Amniotic stem cell (primary cell): ENCODE data around the gene SORCS2.

ENCODE experiments used
- DNase-seq: peaks from one replicate; lab custom pipeline; 2025; lab: John Stamatoyannopoulos, UW

The SORCS2 gene

DNA sequence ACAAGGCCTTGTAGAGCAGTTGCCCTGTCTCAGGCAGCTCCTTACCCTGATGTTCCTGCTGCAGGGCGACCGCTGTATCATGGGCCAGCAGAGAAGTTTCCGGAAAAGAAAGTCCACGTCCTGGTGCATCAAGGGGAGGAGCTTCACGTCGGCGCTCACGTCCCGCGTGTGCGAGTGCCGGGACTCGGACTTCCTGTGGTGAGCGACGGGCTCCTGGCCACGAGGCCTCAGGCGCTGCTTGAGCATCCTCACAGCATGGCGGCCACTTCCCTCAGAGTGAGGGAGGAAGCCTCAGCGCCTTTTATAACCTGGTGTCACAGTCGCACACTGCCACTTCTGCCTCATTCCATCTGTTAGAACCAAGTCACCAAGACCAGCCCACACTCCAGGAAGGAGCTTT lies 521.8 kb downstream of the SORCS2 start:
- DNase-seq, result no peak

DNA sequence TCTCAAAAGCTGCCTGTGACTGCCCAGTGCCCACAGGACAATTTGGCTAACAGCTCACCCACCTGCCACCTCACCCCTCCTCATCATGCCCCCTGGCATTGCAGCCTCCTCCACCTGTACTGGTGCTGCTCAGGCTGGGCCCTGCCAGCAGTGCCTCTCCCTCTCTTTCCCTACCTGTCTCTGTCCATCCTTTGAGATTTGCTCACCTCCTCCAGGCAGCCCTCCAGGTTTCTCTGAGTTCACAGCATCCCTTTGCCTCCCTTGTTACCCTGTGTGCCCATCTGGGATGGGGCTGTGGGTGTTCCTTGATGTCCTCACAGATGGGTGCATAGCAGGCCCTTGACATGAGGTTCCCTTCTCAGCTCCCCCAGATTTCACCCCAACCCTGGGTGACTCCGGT lies 522.4 kb downstream of the SORCS2 start:
- DNase-seq, result no peak

DNA sequence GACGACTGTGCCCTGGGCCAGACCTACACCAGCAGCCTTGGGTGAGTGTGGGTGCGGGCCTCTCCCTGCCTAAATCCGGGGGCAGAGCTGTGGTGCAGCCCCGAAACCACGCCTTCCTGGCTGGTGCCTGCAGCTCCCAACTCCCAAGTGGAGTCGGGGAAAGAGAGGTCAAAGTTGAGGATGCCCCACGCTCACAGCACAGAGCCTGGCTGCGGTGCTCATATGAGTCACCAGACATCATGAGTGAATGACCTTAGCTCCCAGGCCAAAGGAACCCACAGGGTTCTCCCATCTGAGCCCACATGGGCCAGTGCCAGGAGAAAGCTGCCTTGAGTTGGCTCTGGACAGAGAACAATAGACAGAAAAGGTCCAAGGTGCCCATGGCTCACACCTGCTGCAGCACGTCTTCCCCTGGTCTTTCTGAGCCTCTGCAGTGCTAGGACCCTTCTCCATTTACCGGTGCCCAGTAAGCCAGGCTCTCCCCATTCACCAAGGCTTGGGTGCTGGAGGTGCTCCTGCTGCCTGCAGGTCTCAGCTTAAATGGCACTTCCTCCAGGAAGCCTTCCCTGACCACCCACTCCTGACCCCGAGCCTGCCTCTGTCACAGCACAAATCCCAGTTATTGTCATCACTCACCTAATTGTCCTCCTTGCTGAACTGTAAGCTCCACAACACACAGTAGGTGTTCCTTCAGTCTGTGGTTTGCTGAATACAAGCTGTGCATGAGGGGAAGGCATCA lies 523.1 kb downstream of the SORCS2 start:
- no peak for DNase-seq

DNA sequence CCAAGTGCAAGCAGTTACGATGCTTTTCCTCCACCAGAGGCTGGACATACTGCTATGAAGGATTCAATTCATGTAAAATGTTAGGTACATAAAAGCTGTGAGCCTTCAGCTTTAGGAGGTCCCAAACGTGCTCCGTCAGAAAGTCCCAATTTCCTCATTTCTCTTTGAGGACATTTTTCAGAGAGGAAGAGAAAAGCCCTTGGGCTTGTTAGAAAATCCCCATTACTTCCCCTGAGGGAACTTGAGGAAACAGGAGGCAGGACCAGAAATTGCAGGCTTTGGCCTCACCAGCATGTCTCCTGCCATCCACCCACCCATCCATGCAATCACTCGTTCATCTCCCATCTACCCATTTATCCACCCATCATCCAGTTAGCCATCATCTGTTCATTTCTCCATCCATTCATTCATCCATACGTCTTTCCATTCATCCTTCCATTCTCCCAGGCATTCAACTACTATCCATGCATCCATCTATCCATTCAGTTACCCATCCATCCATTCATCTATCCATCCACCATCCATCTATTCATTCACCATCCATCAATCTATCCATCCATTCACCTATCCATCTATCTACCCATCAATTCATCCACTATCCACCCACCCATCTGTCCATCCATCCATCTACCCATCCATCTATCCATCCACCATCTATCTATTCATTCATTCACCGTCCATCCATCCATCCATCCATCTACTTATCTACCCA lies 523.8 kb downstream of the SORCS2 start:
- no peak for DNase-seq

DNA sequence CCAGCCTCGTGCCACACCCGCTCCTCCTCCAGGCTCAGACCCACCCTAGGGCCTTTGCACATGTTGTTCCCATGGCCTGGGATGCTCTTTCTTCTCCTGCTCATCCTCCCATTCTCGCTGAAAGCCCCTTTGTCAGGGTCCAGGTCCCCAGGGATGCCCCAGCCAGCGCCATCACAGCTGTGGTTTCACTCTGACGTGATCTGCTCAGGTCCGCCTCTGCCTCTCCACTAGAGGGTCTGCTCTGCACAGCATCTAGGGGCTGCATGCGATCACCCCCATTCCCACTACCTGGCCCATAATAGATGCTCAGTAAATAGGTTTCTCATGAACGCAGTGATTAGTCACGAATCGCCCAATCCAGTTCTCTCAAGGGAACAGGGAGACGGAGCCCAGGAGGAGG lies 524.8 kb downstream of the SORCS2 start:
- no peak for DNase-seq

DNA sequence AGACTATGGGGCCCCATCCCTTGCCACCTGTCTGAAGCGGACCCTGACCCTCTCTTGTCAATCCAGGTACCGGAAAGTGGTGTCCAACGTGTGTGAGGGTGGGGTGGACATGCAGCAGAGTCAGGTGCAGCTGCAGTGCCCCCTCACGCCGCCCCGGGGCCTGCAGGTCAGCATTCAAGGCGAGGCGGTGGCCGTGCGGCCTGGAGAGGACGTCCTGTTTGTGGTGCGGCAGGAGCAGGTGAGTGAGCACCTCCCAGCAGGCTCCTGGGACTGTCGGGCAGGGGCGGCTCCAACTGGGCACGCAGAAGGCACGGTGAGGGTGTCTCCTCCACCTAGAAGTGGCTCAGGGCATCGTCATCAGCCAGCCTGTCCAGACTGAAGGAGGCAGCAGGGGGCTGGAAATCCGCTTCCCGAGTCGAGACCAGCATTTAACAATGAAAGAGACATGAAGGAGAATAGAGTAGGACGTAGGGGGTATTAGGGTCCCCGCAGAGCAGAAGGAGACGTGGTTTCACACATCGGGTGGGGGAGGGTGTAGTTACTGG lies 525.7 kb downstream of the SORCS2 start:
- DNase-seq, result no peak

DNA sequence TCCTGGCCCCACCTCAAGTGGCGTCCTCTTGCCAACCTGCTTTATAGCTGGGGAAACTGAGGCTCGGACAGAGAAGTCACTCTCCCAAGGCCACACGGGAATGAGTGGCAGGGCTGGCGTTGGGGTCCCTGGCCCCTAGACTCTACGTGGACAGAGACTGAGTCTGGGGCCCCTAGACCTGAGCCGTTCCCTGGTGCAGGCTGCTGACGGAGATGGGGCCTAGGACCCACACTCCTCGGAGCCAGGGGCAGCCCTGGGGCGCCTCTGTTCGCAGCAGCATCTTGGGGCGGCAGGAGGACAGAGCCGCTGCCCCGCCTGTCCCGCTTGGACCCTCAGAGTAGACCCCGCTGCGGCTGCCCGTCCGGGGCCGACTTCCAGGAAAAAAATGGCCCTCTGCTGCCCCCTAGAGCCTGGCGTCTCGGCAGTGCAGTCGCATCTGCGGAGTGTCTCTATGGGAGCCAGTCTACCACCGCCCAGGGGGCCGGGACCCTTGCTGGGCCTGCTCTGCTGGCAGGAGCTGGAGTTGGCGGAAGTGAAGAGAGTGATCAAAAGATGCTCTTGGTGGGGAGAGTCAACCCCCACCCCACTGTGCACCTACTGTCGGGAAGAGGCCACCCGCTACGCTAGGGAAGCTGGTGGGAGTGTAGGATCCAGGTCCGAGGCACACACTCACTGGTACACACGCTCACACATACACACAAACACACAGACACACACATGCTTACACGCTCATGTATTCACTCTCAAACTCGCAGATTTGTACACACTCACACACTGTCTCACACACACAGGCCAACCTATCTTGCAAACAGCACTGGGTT lies 527.2 kb downstream of the SORCS2 start:
- no peak for DNase-seq

DNA sequence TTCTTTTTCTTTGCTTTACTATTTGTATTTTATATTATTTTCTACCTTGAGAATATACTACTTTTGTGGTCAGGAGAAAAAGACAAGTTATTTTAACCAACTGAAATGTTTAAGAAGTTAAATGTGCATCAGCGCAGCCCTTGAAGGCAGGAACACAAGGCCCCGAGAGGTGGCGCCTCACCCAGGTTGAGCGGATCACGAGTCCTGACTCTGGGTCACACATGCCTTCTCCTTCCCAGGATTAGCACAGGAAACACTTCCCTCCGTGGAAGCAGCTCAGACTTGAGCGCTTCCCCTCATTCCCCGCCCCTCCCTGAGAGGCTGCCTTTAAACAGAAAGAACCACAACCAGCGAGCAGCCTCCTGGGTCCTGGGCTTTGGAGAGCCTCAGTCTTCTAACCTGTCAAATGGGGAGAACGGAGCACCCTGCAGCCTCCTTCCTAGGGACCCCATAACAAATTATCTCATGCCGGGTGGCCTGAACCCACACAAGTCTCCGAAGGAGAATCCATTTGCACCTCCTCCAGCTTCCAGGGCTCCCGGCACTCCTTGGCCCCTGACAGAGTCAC lies 529.7 kb downstream of the SORCS2 start:
- DNase-seq, result no peak

DNA sequence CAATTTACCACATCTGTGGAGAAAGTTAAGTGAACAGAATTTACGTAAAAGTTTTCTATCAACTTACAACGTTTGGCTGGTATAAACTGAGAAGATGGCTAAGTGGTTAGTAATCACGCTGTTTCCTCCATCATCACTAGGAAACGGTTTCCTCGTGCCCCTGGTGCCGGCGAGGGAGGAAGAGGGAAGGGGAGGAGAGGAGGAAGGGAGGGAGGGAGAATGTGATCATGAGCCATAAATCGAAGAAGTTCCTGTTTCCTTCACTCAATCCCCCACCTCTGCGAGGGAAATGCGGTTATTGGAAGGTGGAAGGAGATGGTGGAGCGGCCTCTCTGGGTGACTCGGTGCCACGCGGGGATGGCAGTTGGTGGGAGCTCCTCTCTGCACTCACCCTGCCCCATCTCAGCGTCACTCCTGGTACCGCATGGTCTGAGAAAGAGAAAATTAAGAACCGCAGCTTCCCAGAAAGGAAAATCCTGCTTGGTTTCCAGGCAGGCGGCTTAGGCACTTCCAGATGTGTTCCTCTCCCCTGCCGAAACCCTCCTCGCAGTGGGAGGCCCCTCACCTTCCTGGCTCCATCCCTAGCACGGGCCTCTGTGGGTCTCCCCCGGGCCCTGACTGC lies 530.5 kb downstream of the SORCS2 start:
- DNase-seq, result no peak

DNA sequence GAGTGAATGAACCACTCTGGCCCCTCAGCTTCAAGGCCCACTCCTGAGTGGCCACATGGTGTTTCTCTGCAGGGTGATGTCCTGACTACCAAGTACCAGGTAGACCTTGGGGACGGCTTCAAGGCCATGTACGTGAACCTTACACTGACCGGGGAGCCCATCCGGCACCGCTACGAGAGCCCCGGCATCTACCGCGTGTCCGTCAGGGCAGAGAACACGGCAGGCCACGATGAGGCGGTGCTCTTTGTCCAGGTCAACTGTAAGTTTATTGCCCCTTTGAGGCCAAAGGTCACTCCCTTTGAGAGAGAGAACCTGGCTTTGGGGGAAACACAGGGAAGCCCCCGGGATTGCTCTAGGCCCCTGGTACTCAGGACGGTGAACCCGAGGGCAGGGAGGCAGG lies 531.3 kb downstream of the SORCS2 start:
- DNase-seq, result no peak

DNA sequence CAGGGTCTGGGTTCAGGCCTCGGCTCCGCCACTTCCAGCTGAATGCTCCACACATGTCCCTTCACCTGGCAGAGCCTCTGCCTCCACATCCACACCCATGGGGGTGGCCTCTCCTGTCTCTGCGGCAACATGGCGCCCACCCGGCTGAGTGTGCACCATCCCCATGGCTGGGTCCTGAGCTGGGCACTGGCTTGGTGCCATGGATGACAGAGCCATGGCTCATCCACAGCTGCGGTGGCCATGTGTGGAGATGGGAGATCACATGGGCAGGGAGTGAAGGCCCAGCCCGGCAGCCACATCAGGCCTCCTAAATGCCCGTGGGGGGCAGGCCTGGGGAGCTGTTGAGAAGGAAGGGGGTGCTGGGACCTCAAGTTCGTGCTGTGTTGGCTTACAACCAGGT lies 533.6 kb downstream of the SORCS2 start:
- DNase-seq, result no peak

DNA sequence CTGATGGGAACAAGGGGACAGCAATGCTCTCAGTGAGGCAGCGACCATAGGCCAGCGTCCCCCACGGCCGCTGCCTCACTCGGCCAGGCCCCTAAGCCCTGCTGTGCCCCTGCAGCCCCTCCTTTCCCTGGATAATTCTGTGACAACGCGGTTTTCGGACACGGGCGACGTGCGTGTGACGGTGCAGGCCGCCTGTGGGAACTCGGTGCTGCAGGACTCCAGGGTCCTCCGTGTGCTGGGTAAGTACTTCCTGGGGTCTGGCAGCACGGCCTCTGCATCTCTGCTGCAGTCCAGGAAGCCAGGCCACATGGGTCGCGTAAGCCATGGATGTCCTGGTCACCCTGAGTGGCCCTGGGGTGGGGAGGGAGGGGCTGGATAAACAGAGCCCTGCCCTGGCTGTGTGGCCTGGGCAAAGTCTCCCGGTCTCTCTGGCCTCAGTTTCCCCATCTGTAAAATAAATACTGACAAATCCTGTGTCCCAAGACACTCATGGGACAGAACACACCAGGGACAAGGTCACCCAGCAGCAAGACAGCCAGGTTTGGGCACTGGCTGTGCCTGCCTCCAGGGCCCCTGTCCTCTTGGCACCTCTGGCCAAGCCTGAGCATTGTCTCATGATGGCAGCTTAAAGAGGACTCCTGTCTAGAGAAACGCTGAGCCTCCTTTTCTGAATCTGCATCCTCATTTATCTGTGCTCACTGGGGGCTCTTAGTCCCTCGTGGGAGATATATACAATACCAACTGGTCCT lies 534.5 kb downstream of the SORCS2 start:
- no peak for DNase-seq

DNA sequence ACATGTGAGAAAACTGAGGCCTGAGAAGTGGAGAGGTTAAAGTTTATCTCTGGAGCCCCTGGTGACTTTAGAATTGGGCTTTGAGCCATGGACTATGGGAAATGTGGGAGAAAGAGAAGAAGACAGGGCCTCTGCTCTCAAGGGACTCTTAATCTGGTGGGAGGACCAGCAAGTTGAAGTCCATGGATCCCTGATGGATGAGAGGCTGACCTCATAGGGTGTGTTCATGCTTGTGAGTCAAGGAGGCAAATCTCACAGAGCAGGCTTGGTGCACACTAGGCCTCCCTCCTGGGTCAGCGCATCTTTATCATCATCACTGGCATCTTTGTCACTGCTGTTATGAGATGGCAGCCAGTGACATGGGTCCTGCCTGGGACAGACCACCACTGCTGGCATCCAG lies 535.4 kb downstream of the SORCS2 start:
- no peak for DNase-seq

DNA sequence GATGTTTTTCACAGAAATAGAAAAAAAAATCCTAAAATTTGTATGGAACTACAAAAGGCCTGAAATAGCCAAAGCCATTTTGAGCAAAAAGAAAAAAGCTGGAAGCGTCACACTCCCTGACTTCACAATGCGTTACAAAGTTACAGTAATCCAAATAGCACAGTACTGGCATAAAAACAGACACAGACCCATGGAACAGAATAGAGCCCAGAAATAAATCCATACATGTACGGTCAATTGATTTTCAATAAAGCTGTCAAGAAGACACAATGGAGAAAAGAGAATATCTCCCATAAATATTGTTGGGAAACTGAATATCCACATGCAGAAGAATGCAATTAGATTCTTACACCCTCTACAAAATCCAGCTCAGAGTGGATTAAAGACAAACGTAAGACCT lies 539.1 kb downstream of the SORCS2 start:
- DNase-seq, result no peak

DNA sequence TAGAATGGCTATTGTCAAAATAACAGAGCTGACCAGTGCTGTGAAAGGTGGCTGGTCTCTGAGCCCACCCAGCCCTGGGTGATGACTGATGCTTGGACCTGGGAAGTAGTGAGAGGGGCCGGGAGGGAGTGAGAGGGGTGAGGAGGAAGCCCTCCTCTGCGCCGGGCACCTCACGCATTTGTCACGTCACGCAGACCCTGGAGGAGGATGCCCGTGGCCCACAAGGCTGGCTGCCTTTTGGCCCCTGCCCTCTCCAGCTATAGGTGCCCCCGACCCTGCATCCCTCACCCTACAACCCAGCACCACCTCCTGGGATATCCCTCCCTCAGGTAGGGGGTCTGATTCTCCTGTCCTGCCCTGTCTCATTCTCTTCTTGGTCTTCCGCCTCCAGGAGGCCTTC lies 539.9 kb downstream of the SORCS2 start:
- DNase-seq, result no peak

DNA sequence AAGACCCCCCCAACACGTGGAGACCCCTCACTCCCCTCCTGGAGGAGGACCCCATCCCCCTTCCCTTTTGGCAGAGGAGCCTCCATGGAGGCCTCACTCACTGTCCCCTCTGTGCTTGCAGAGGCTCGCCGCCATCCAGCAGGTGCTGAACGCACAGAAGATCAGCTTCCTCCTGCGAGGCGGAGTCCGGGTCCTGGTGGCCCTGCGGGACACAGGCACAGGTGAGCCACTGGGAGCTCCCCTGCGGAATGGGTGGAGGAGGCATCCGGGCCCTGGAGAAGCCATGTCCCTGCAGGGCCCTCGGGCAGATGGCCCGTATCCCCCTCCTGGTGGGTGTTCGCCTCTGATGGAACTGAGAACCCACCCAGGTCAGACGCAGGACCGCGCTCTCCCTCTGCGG lies 540.9 kb downstream of the SORCS2 start:
- no peak for DNase-seq

DNA sequence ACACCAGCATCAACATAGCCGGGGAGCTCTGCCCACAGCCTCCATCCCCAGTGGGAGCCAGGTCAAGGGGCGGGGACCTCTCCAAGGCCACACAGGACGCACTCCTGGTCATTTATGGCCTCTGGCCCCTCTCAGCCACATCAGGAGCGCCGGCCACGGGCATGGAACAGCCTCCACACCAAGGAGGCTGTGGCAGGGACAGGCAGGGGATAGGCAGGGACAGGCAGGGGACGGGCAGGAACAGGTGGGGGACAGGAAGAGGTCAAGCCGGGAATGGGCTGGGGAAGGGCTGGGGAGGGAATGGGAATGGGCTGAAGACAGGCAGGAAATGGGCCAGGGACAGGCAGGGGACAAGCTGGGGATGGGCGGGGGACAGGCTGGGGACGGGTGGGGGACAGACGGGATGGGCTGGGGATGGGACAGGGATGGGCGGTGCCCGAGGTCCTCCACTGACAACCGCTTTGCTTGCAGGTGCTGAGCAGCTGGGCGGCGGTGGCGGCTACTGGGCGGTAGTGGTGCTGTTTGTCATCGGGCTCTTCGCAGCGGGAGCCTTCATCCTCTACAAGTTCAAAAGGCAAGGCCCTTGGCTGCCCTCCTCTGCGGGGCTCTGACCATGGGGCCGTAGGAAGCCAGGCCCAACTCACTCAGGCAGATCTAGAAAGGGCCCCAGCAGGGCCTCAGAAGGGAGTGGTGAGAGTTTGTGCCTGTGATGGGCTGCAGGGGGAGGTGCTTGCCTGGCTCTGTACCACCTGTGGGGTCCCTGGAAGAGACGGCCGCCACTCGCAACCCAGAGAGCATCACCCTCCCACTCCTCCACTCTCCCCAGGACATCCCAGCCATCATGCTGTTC lies 541.7 kb downstream of the SORCS2 start:
- DNase-seq, result no peak

DNA sequence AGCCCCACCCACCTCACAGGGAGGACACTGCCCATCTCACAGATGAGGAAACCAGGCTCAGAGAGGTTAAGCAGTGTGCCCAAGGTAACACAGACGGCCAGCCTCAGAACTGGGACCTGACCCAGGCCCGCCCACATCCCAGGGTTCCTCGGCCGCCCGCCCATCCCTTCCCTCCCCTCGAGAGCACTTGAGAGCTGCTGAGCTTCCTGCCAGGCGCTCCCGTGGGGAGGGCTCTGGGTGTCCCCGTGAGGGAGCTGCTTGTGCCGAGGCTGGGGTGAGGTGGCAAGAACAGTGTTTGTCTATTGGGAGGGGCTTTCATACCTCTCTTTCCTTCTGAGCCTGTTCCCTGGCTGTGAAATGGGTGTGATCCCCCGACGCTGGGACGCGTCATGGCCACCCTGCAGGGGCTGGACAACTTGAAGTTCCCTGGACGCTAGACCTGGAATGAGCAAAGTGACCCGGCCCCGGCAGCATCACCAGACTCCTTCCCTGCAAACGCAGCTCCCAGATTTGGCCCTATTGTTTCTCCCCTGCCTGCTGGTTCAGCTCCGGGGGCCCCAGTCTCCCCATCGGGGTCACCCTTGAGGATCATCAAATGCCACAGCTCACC lies 542.4 kb downstream of the SORCS2 start:
- no peak for DNase-seq

DNA sequence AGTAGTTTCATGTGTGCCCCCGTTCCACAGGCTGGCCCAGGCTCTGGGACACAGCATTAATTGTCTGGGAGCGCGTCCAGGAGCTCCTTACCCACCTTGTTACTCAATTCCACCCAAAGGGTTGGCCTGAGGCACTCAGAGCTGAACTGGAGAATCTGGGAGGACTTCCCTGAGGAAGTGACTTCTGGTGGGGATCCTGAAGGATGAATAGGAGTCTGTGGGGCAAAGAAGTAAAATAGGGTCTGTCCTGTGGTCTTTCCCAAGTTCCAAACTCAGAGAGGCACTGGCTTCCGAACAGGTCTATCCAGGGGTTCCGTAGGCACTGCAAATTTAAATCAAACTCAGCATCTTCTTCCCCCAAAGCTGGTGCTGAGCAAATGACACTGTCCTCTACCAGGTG lies 543.1 kb downstream of the SORCS2 start:
- DNase-seq, result no peak

DNA sequence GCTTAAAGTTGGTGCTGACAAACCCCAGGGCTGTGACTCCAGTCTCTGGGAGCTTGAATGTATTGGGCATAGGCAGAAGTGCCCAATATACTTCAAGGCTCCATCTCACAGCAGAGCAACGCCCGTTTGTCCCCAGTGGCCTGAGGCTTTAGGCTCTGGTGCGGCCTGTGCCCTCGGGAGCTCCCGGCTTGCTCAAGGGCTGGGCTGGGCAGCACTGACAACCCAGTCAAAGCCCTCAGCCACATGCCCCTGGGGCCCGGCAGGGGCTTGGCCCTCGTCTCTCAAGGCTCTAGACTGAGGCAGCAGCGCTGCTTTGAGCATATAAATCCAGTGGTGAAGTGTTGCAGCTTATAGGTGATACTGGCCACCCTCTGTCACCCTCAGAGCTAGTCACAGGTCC lies 543.6 kb downstream of the SORCS2 start:
- no peak for DNase-seq
